GM13977 (cell line): ENCODE data around the gene PLEKHN1.

Source experiments
- DNase-seq: peaks from one replicate; pipeline ENCODE4 v3.0.0; 2012; ENCODE audit warnings: low spot score
- in situ Hi-C: fragments of 300-500 bp; cut with MboI; formaldehyde crosslinking; loops from one replicate; pipeline ENCODE4 v1.12.0; 2022; ENCODE audit warnings: low sequenced_read_pairs, low pct_unique_long_range_greater_than_20kb, mixed read lengths, inconsistent platforms; ENCODE audit not compliant: unreplicated experiment
- TF ChIP-seq, protein P1 (sequence below): IDR thresholded peaks from 2 replicates; pipeline ENCODE4 v1.5.1; 2012; ENCODE audit warnings: mild to moderate bottlenecking, control low read depth; ENCODE audit not compliant: insufficient read depth; ENCODE audit errors: extremely low read depth, missing control alignments

PLEKHN1 gene

DNA sequence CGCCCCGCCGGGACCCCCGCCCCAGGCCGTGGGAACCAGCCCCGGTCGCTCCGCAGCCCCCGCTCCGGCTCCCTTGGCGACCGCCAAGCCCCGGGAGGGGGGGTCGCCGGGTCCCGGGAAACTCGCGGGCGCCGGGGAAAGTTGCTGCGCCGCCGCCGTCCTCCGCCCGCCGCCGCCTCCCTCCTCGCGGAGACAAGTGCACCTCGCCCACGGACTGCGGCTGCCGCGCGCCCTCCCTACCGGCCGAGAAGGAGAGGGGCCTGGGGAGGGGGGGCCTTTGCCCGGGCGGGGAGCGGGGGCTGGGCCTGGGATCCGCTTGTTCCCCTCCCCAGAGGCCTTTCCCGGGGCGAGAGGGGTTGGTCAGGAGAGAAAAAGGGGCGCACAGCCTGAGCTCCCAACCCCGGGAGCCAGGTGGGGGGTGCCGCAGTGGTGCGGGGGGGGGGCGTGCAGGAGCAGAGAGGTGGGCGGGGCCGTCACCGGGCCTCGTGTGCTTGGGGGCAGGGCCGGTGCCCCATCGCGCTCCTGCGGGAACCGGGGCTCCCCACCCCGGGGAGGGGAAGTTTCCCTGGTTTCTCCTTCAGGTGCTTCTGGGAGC lies 54.2 kb downstream of the PLEKHN1 start:
- in situ Hi-C loops: no loop called here
- TF ChIP-seq, protein P1, sequence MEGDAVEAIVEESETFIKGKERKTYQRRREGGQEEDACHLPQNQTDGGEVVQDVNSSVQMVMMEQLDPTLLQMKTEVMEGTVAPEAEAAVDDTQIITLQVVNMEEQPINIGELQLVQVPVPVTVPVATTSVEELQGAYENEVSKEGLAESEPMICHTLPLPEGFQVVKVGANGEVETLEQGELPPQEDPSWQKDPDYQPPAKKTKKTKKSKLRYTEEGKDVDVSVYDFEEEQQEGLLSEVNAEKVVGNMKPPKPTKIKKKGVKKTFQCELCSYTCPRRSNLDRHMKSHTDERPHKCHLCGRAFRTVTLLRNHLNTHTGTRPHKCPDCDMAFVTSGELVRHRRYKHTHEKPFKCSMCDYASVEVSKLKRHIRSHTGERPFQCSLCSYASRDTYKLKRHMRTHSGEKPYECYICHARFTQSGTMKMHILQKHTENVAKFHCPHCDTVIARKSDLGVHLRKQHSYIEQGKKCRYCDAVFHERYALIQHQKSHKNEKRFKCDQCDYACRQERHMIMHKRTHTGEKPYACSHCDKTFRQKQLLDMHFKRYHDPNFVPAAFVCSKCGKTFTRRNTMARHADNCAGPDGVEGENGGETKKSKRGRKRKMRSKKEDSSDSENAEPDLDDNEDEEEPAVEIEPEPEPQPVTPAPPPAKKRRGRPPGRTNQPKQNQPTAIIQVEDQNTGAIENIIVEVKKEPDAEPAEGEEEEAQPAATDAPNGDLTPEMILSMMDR: no peak
- peak; percentile 66 for DNase-seq

DNA sequence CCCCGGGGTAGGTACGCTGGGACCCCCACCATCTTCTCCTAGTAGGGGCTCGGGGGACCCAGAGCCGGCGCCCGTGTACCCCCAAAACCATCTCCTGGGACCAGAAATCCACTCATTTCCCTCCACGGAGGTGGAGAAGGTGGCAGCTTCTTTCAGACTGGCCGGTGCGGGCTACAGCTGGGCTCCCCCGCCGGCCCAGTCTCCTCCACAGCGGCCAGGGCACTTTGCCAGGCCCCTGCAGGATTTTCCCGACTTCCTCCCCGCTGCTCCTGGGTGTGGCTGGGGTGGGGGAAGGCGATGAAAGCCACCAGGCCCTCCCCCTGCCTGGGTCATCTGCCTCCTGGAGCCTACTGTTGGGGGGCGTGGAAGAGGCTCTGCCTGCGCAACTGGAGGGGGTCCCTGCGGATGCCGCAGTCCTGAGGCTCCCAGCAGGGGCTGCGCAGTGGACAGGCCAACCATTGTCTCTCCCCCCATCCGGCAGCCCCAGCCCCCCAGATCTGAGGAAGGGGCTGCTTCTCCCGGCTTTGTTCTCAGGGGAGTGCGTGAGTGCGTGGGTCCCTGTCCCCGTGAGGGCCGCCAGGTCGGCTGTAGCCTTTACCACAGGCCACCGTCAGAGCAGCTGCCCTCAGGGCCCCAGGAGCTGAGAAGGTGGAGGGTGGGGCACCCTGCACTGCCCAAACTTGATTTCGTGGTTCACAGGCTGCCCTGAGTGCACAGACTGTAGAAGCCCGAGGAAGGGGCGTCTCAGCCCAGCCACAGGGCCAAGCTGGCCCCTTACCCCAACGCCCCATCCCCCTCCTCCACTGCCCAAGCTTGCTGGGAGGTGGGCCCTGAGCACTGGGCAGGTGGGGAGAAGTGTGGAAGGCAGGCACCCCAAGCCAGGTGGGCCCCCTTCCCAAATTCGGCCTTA lies 55.0 kb downstream of the PLEKHN1 start:
- in situ Hi-C loops: no loop called here
- no peak for DNase-seq
- TF ChIP-seq, protein P1: no peak

DNA sequence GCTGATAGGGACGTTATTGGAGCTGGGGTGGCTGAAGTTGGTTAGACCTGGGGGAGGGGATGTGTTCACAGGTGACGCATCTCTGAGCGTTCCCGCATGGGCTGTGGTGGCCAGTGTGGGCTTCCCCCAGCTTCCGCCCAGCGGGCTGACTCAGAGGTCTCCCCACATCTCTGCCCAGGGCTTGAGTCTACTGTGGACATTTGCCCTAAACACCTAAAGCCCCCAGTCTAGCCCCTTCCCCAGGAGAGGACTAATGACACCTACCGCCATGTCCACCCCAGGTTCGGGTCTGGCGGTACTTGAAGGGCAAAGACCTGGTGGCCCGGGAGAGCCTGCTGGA lies 55.6 kb downstream of the PLEKHN1 start:
- TF ChIP-seq, protein P1: no peak
- in situ Hi-C loops: no loop called here
- no peak for DNase-seq

DNA sequence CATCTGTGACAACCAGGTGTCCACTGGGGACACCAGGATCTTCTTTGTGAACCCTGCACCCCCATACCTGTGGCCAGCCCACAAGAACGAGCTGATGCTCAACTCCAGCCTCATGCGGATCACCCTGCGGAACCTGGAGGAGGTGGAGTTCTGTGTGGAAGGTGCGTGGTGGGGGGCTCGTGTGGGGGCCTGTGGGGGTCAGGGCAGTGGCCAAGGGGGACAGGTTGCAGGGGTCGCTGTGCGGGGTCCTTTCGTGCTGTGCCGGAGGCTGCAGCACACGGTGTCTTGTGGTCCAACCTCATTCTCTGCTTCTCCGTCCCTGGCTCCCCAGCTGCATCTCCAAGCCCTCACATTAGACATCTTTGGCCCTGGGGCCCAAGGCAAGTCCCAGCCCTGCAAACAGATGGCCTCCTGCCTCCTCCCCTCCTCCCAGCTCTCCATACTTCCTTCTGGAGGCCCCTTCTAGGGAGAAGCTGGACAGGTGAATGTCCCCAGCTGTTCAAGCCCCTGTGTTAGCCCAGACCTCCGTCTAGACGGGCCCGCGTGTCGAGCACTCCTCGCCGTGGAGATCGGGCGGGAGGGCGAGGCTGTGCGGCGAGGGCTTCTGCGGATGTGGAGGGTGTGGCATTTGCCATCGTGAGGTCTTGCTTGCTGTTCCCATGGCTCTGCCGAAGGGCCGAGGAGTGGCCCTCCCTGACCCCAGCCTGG lies 56.2 kb downstream of the PLEKHN1 start:
- TF ChIP-seq, protein P1: no peak
- in situ Hi-C loops: no loop called here
- no peak for DNase-seq

DNA sequence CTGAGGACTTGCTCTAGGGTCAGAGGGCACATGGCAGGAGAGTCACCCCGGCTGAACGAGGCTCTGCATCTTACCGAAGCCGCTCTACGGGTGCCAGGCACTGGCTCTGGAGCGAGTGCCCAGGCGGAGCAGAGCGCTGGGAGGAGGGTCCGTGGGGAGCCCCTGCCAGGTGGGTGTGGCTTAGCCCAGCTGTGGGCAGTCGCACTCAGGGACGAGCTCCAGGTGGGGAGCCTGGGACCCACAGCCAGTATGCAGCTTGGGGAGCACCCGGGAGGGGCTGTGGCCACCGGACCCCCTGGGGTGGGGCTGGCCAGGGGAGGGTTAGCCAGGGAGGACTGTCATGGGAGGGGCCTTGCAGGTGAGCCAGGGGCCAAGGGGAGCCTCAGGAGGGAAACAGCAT lies 57.4 kb downstream of the PLEKHN1 start:
- TF ChIP-seq, protein P1: no peak
- in situ Hi-C loops: no loop called here
- no peak for DNase-seq

DNA sequence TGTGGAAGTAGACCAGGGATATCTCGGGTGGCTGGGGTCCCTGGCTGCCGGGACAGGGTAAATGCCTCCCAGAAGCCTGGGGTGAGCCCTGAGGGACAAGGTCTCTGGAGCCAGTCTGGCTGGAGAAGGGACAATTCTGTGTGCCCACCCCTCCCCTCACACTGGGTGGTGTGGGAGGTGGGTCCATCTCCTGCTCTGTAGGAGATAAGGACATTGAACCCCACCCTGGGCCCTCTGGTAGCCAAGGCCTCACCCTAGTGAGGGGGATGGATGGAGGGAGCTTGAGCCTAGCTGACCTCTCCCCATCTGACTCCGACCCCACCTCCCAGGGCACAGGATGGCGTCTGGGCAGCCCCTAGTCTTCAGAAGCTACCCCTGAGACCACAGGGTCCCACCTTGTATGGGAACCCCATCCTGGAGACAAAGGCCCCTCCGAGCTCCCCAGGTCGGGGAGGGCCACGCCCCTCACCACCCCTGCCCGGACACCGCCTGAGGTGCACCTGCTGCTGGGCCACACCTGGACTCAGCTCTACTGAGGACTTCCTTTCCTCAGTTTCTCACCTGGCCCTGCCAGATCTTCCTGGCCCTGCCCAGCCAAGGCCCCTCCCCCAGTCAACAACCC lies 58.0 kb downstream of the PLEKHN1 start:
- in situ Hi-C loops: no loop called here
- DNase-seq: no peak
- TF ChIP-seq, protein P1: no peak
